Stromal cell of bone marrow (primary cell): ENCODE data around the gene GRM1.

Source experiments
- DNase-seq: peaks from one replicate; pipeline ENCODE4 v3.0.0-alpha.2; 2012; ENCODE audit warnings: low read depth

GRM1 gene

DNA sequence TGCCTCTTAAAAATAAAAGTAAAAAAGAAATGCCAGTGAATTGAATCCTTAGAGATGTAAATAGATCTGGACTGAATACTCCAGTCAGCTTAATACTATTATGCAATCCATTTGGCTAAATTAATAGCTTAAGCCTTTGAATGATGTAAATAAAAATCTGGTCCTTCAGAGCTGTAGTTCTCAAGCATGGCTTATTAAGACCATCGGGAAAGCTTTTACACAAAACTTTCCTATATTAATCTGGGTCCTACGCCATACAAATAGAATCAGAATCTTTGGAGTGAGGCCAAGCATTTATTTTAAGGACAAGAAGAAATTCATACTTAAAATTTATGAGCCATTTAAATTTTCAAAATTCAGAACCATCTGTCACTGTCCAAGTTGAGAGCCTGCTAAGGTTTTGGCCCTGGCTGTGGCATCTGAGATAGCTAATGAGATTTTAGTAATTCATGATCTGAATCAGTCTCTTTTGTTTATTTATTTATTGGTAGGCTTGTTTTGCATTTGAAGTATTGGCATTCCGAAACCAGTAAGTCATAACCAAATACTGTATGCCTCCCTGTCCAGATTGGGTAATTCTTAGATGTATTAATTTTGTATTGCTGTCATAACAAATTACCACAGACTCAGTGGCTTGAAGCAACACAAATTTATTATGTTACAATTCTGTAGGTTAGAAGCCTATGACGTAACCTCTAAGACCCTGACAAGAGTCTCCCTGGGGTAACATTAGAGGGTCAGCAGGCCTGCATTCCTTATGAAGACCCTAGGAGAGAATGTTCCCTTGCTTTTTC, 286.7 kb downstream of the GRM1 start:
- no peak for DNase-seq

GRCh38 chr6:146316175-146316495, 287.3 kb downstream of the GRM1 start:
- no peak for DNase-seq

GRCh38 chr6:146331013-146331412, 302.2 kb downstream of the GRM1 start:
- no peak for DNase-seq

- no peak for DNase-seq
Measured at GRCh38 chr6:146335336-146335735, 306.5 kb downstream of the GRM1 start.

DNA sequence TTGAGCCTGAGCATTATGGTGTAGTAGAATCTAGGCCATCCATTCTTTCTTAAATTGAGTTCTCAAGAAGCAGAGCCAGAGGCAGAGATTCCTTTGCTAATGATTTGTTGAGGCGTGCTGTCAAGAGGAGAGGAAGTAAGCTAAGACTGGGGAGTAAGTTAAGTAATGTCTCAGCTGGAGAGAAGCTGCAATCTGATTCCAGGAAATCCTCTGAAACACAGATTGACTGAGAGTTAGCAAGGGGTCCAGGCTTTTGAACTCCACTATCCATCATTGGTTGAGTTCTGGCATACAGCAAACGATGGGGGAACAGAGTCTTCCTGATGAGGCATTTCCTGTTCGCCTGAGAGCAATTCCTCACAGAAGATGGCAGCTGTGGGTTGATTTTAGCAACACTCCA, 307.3 kb downstream of the GRM1 start:
- DNase-seq: no peak

GRCh38 chr6:146337376-146337775, 308.5 kb downstream of the GRM1 start:
- DNase-seq: no peak

GRCh38 chr6:146339716-146340115, 310.9 kb downstream of the GRM1 start:
- DNase-seq: no peak

DNA sequence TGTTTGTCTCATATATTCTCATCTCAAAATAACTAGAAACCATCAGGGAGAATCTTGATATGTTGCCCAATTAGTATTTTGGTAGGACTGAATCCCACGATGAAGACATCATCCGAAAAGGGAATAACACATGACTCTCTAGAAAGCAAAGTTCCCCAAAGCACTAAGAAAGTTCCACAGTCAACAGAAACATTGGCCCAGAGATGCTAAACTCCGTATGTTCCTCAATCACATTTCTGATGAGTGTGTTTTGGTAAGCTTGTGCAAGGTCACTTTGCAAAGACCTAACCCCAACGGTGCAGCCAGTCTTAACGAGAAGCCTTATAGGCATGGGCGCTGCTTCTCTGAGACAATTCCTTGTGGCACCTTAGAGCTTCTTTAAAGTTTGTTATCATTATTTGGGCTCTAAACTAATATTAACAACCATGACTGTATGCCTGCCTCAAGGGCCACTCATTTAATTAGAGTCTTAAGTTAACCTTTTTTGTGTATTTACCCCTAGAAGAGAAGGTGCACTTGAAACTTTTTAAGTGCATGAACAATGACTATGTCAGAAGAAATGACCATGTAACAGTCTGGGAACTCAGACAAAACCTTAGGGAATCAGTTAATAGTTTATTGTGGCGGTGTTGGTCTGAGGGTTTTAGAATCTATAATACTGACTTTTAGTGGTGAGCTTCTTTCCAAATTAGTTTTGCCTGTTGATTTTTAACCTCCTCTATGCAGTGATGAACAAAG, 312.8 kb downstream of the GRM1 start:
- DNase-seq: no peak

GRCh38 chr6:146345598-146345997, 316.7 kb downstream of the GRM1 start:
- no peak for DNase-seq

- DNase-seq: no peak
Measured at GRCh38 chr6:146347090-146347489, 318.2 kb downstream of the GRM1 start.

DNA sequence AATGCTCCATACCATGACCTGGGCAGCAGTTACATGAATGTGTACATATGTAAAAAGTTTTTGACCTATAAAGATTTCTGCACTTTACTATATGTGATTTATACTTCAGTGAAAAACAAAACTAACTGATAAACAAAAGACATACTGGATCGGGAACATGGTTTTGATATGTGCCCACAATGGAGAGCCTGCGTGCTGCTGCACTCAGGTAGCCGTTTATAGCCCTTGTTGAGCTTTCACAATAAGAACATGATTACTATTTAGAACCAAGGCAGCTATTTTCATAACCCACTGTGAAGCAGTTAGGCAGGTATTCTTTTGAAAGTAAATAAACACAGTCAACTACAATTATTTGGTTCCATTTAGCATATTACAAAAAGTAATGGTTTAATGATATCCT, 318.8 kb downstream of the GRM1 start:
- no peak for DNase-seq

GRCh38 chr6:146351018-146351417, 322.2 kb downstream of the GRM1 start:
- DNase-seq: no peak

GRCh38 chr6:146352163-146352562, 323.3 kb downstream of the GRM1 start:
- no peak for DNase-seq

GRCh38 chr6:146354451-146354850, 325.6 kb downstream of the GRM1 start:
- no peak for DNase-seq

- no peak for DNase-seq
Measured at GRCh38 chr6:146355521-146356100, 326.7 kb downstream of the GRM1 start.

DNA sequence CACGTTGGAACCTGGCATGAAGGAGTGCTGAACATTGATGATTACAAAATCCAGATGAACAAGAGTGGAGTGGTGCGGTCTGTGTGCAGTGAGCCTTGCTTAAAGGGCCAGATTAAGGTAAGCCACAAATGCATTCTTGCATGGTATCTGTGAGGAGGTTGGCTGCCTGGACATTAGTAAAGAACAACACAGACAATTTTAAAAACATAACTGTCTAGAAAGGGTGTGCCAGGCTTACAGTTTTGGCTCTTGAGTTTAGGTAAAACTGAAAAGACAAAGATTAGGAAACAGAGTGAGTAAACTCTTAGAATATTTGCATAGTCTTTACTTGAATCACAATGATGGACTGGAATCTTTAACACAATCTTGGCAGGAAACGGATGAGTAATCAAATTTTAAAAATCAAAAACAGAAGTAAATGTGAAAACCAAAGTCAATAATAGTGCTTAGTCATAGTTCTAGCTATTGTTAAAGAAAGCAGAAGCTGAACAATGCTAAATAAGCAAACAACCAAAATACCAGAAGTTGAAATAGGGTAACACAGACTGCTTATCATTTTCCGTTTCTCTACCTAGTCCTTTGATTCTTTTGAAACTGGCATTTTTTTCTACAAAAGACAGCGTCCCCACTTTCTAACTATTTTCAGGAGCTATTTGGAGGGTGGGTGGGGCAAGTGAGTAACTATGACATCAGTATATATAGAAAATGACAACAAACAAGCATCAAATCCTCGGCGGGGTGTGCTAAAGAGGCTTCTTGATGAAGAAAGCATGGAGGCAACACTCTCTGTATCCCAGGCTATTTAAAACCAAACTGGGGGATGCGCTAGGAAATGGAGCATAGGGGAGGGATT, 328.9 kb downstream of the GRM1 start:
- peak; percentile 81 for DNase-seq

GRCh38 chr6:146358431-146359046, 329.7 kb downstream of the GRM1 start:
- peak; percentile 58 for DNase-seq

- no peak for DNase-seq
Measured at GRCh38 chr6:146359131-146359530, 330.3 kb downstream of the GRM1 start.

GRCh38 chr6:146361128-146361924, 332.5 kb downstream of the GRM1 start:
- no peak for DNase-seq

- no peak for DNase-seq
Measured at GRCh38 chr6:146363838-146364607, 335.2 kb downstream of the GRM1 start.
